ENCODE results near the gene FXN.

Gene FXN

DNA sequence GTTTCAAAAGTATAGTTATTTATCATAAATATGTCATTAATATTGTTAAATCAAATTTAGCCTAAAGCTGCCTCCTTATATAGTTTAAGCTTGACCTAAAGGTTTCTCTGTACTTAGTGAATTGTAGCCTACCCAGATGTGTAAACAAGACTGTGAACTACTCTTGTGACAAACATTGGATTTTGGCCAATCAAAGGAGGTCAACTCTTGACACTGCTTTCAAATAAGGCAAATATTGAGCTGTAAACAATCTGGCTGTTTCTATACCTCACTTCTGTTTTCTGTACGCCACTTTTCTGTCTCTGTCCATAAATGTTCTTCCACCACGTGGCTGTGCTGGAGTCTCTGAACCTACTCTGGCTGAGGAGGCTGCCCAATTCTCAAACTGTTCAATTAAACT is 51.2 kb downstream of the FXN start:
- no peaks in the 10 kb centered on the region for H3K36me3 ChIP-seq (ENCODE audit: low read length)
- H3K79me2 ChIP-seq (ENCODE audit: insufficient read depth, low read length), result no peaks in the 10 kb centered on the region
- TF ChIP-seq EZH2phosphoT487 (conservative IDR thresholded peaks at IDR 0.05; ENCODE audit: low read length), result no peak
- TF ChIP-seq, protein P1, sequence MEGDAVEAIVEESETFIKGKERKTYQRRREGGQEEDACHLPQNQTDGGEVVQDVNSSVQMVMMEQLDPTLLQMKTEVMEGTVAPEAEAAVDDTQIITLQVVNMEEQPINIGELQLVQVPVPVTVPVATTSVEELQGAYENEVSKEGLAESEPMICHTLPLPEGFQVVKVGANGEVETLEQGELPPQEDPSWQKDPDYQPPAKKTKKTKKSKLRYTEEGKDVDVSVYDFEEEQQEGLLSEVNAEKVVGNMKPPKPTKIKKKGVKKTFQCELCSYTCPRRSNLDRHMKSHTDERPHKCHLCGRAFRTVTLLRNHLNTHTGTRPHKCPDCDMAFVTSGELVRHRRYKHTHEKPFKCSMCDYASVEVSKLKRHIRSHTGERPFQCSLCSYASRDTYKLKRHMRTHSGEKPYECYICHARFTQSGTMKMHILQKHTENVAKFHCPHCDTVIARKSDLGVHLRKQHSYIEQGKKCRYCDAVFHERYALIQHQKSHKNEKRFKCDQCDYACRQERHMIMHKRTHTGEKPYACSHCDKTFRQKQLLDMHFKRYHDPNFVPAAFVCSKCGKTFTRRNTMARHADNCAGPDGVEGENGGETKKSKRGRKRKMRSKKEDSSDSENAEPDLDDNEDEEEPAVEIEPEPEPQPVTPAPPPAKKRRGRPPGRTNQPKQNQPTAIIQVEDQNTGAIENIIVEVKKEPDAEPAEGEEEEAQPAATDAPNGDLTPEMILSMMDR (IDR thresholded peaks at IDR 0.05; ENCODE audit: insufficient read depth, low read length, poor library complexity, severe bottlenecking), result no peak
- H4K20me1 ChIP-seq (ENCODE audit: low read depth, low read length), result no peaks in the 10 kb centered on the region
- H3K9me3 ChIP-seq (ENCODE audit: insufficient read depth, low read length), result no peaks in the 10 kb centered on the region
- no peaks in the 10 kb centered on the region for H3K9me2 ChIP-seq (replicated peaks; ENCODE audit: insufficient read depth, low read length)
- H3F3A ChIP-seq (ENCODE audit: insufficient read depth), result no peaks in the 10 kb centered on the region
- H3K27me3 ChIP-seq (ENCODE audit: low read length), result no peaks in the 10 kb centered on the region
- no peak overlapping the region for H3K4me2 ChIP-seq (ENCODE audit: low read depth, low read length, poor library complexity, severe bottlenecking)
- no peak overlapping the region for H3K27ac ChIP-seq (ENCODE audit: low read depth, low read length)
- H3K4me3 ChIP-seq (ENCODE audit: insufficient read depth, low read length, poor library complexity, severe bottlenecking), result no peak overlapping the region
- H3K9ac ChIP-seq (ENCODE audit: low read length), result no peak overlapping the region
- no peak overlapping the region for H2AFZ ChIP-seq (ENCODE audit: low read depth, low read length, severe bottlenecking)

DNA sequence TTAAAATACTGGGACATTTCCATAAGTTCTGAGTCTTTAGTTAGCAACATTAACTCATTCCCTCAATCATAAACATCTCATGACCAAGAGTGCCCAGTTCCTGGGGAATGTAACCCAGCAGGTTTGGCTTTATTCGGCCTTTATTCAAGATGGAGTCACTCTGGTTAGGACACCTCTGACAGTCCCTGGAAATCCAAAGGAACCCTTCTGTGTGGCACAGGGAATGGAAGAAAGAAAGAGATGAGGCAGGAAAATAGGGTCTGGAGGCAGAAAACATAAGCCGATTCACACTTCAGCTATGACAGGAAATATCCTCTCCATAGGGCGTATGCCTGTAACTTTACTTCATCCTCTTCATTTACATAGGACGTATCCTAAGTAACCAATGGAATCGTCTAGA is 53.5 kb downstream of the FXN start:
- Histone ChIP-seq H3K27me3 (ENCODE audit: low read length) (no peaks in the 10 kb centered on the region), H3K4me2 (ENCODE audit: low read depth, low read length, poor library complexity, severe bottlenecking) (no peak overlapping the region), H4K20me1 (ENCODE audit: low read depth, low read length) (no peaks in the 10 kb centered on the region), H3K27ac (ENCODE audit: low read depth, low read length) (no peak overlapping the region), H3K9me2 (replicated peaks; ENCODE audit: insufficient read depth, low read length) (no peaks in the 10 kb centered on the region), H3K9ac (ENCODE audit: low read length) (no peak overlapping the region), H2AFZ (ENCODE audit: low read depth, low read length, severe bottlenecking) (no peak overlapping the region), H3F3A (ENCODE audit: insufficient read depth) (no peaks in the 10 kb centered on the region), H3K9me3 (ENCODE audit: insufficient read depth, low read length) (no peaks in the 10 kb centered on the region), H3K79me2 (ENCODE audit: insufficient read depth, low read length) (no peaks in the 10 kb centered on the region), H3K4me3 (ENCODE audit: insufficient read depth, low read length, poor library complexity, severe bottlenecking) (no peak overlapping the region), H3K36me3 (ENCODE audit: low read length) (no peaks in the 10 kb centered on the region)
- TF ChIP-seq, protein P1 (IDR thresholded peaks at IDR 0.05; ENCODE audit: insufficient read depth, low read length, poor library complexity, severe bottlenecking), result no peak
- no peak for TF ChIP-seq EZH2phosphoT487 (conservative IDR thresholded peaks at IDR 0.05; ENCODE audit: low read length)

DNA sequence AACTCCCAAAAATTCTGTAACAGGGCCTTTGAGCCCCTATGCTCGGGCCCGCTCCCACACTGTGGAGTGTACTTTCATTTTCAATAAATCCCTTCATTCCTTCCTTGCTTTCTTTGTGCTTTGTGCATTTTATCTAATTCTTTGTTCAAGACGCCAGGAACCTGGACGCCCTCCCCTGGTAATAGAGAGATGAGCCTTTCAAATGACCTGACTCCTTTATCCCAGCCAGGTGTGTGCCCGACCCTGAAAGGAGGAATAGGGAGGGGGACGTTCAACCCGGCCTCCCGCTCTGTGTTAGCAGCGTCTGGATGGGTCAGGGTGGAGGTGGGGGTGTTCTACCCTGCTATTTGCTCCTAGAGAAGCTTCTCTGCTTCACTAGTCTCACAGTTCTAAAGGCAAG is 53.9 kb downstream of the FXN start:
- Histone ChIP-seq H3K27me3 (ENCODE audit: low read length) (no peaks in the 10 kb centered on the region), H3F3A (ENCODE audit: insufficient read depth) (no peaks in the 10 kb centered on the region), H3K9me3 (ENCODE audit: insufficient read depth, low read length) (no peaks in the 10 kb centered on the region), H3K36me3 (ENCODE audit: low read length) (no peaks in the 10 kb centered on the region), H3K27ac (ENCODE audit: low read depth, low read length) (no peak overlapping the region), H3K79me2 (ENCODE audit: insufficient read depth, low read length) (no peaks in the 10 kb centered on the region), H4K20me1 (ENCODE audit: low read depth, low read length) (no peaks in the 10 kb centered on the region), H3K4me3 (ENCODE audit: insufficient read depth, low read length, poor library complexity, severe bottlenecking) (no peak overlapping the region), H3K4me2 (ENCODE audit: low read depth, low read length, poor library complexity, severe bottlenecking) (no peak overlapping the region), H3K9ac (ENCODE audit: low read length) (no peak overlapping the region), H2AFZ (ENCODE audit: low read depth, low read length, severe bottlenecking) (no peak overlapping the region), H3K9me2 (replicated peaks; ENCODE audit: insufficient read depth, low read length) (no peaks in the 10 kb centered on the region)
- TF ChIP-seq EZH2phosphoT487 (conservative IDR thresholded peaks at IDR 0.05; ENCODE audit: low read length), result no peak

DNA sequence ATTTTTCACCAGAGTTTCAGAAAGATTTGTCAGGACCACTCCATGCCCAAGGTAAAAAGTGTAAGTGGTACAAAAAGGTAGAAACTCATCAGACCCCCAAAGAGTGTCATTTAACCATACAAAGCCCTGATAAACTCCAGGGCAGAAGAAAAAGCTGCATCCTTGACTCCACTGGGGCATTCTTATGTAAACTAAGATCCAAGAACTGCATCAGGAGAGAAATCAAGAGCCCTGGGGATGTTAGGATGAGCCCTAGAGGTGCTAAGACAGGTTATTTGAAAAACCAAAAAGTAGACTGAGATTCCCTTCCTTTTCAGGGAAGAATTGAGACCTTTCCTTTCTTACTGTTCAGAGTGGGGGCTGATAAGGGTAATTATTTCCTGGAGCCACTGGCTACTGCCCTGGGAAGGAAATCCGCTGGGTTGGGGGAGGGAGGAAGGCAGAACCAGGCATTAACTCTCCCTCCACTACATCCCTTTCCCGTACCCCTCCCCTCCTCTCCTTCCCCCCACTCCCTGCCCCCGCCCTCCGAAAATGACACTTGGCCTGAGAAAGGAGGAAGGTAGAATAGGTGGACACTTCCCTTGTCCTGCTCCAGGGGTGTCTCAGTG is 54.7 kb downstream of the FXN start:
- no peak overlapping the region for H2AFZ ChIP-seq (ENCODE audit: low read depth, low read length, severe bottlenecking)
- no peak overlapping the region for H3K4me2 ChIP-seq (ENCODE audit: low read depth, low read length, poor library complexity, severe bottlenecking)
- H3K27ac ChIP-seq (ENCODE audit: low read depth, low read length), result no peak overlapping the region
- H3K79me2 ChIP-seq (ENCODE audit: insufficient read depth, low read length), result no peaks in the 10 kb centered on the region
- no peaks in the 10 kb centered on the region for H3K36me3 ChIP-seq (ENCODE audit: low read length)
- no peak for TF ChIP-seq EZH2phosphoT487 (conservative IDR thresholded peaks at IDR 0.05; ENCODE audit: low read length)
- TF ChIP-seq, protein P1 (IDR thresholded peaks at IDR 0.05; ENCODE audit: insufficient read depth, low read length, poor library complexity, severe bottlenecking), result no peak
- no peaks in the 10 kb centered on the region for H3F3A ChIP-seq (ENCODE audit: insufficient read depth)
- H3K9ac ChIP-seq (ENCODE audit: low read length), result no peak overlapping the region
- no peaks in the 10 kb centered on the region for H4K20me1 ChIP-seq (ENCODE audit: low read depth, low read length)
- H3K9me3 ChIP-seq (ENCODE audit: insufficient read depth, low read length), result no peaks in the 10 kb centered on the region
- no peaks in the 10 kb centered on the region for H3K27me3 ChIP-seq (ENCODE audit: low read length)
- H3K4me3 ChIP-seq (ENCODE audit: insufficient read depth, low read length, poor library complexity, severe bottlenecking), result no peak overlapping the region
- H3K9me2 ChIP-seq (replicated peaks; ENCODE audit: insufficient read depth, low read length), result no peaks in the 10 kb centered on the region
